PC-3 (cell line): Measurements from ENCODE around the gene VEGFC. TPM values are rescaled to one million over a fixed set of nuclear protein-coding genes. Genes with fewer than 3 reads are reported as not detected.

ENCODE experiments used
- ATAC-seq: fragments of 200-7000 bp; cut with Tn5 transposase; 2 replicates; pipeline ENCODE4 v1.9.1; 2020; ENCODE audit warnings: mild to moderate bottlenecking, moderate library complexity
- BruUV-seq: library from RNA; stranded (reverse); fragments of 400-500 nt; replicated peaks from 2 replicates; lab custom pipeline; 2021; lab: Mats Ljungman, UMichigan
- CTCF ChIA-PET: fragments of 300-600 bp; sonication (Branson Sonifier 250); formaldehyde crosslinking; loops from one replicate; lab custom pipeline; 2022; ENCODE audit warnings: antibody characterized with exemption; lab: Charles Lee
- POLR2A ChIA-PET: fragments of 300-600 bp; sonication (Branson Sonifier 250); formaldehyde crosslinking; loops from one replicate; lab custom pipeline; 2022; ENCODE audit warnings: antibody characterized with exemption; ENCODE audit not compliant: unreplicated experiment; lab: Charles Lee
- DNase-seq: peaks from one replicate; pipeline ENCODE4 v3.0.0-alpha.2; 2015
- H2AFZ ChIP-seq: fragments of 300-600 bp; sonication (generic); 2 replicates; pipeline ENCODE4 v1.6.0; 2016; ENCODE audit warnings: antibody characterized with exemption, low read length
- H3F3A ChIP-seq: fragments of 300-600 bp; sonication (generic); one replicate; pipeline ENCODE4 v1.6.0; 2017; ENCODE audit warnings: antibody characterized with exemption, low read length, control low read depth, mild to moderate bottlenecking; ENCODE audit not compliant: unreplicated experiment
- H3K27ac ChIP-seq: fragments of 300-600 bp; sonication (generic); 2 replicates; pipeline ENCODE4 v1.5.1; 2016; ENCODE audit warnings: mild to moderate bottlenecking, low read length
- H3K27me3 ChIP-seq: fragments of 300-600 bp; sonication (generic); 2 replicates; pipeline ENCODE4 v1.6.1; 2016; ENCODE audit warnings: low read length, mixed read lengths
- H3K36me3 ChIP-seq: fragments of 300-600 bp; sonication (generic); 2 replicates; pipeline ENCODE4 v1.6.1; 2016; ENCODE audit warnings: low read depth, mixed run types, low read length, mixed read lengths
- H3K4me1 ChIP-seq: fragments of 300-600 bp; sonication (generic); 2 replicates; pipeline ENCODE4 v1.5.1; 2016; ENCODE audit warnings: low read length; ENCODE audit not compliant: insufficient read depth
- H3K4me2 ChIP-seq: fragments of 300-600 bp; sonication (generic); 2 replicates; pipeline ENCODE4 v1.6.0; 2016; ENCODE audit warnings: low read length
- H3K4me3 ChIP-seq: fragments of 300-600 bp; sonication (generic); 2 replicates; pipeline ENCODE4 v1.5.1; 2016; ENCODE audit warnings: mild to moderate bottlenecking, low read length, mixed read lengths
- H3K79me2 ChIP-seq: fragments of 300-600 bp; sonication (generic); 2 replicates; pipeline ENCODE4 v1.6.1; 2017; ENCODE audit warnings: low read length, mixed read lengths
- H3K9ac ChIP-seq: fragments of 300-600 bp; sonication (generic); 2 replicates; pipeline ENCODE4 v1.6.0; 2016; ENCODE audit warnings: mild to moderate bottlenecking, low read length
- H3K9me2 ChIP-seq: fragments of 300-600 bp; sonication (generic); replicated peaks from 2 replicates; pipeline ENCODE4 v1.6.1; 2016; ENCODE audit warnings: mixed run types, low read length, mixed read lengths
- H3K9me3 ChIP-seq: fragments of 300-600 bp; sonication (generic); 2 replicates; pipeline ENCODE4 v1.6.1; 2016; ENCODE audit warnings: low read length, mixed read lengths
- H4K20me1 ChIP-seq: fragments of 300-600 bp; sonication (generic); 2 replicates; pipeline ENCODE4 v1.6.1; 2016; ENCODE audit warnings: low read length, mixed read lengths
- CTCF ChIP-seq: fragments of 300-600 bp; sonication (generic); conservative IDR thresholded peaks from 2 replicates; pipeline ENCODE4 v1.5.1; 2017; ENCODE audit warnings: antibody characterized with exemption, low read depth, mild to moderate bottlenecking, low read length
- EZH2 ChIP-seq: fragments of 300-600 bp; sonication (generic); IDR thresholded peaks from one replicate; pipeline ENCODE4 v1.6.1; 2017; ENCODE audit warnings: antibody characterized with exemption, mild to moderate bottlenecking, low read length; ENCODE audit not compliant: unreplicated experiment
- EZH2phosphoT487 ChIP-seq: fragments of 300-600 bp; sonication (generic); IDR thresholded peaks from 2 replicates; pipeline ENCODE4 v1.6.1; 2018; ENCODE audit warnings: mild to moderate bottlenecking, antibody characterized with exemption, low read length, borderline replicate concordance
- intact Hi-C: fragments of 100-400 bp; cut with micrococcal nuclease; formaldehyde crosslinking; loops from 2 replicates; pipeline ENCODE4 v1.9.0; 2023
- total RNA-seq: library from RNA; depleted of rRNA; stranded (reverse); fragments of >200 nt; gene quantifications from 2 replicates; pipeline ENCODE4 v1.2.3, GENCODE V29; 2014

Gene VEGFC
- total RNA-seq, 1 experiment from 2014 or later: 36.6 TPM

- H3K36me3 ChIP-seq: no peaks in the 10 kb centered on the region
- no peaks in the 10 kb centered on the region for H4K20me1 ChIP-seq
- no peak for TF ChIP-seq CTCF
- no peak for TF ChIP-seq EZH2phosphoT487
- no peak for TF ChIP-seq EZH2
- no peaks in the 10 kb centered on the region for H3F3A ChIP-seq
- H3K9me3 ChIP-seq: no peaks in the 10 kb centered on the region
- BruUV-seq: no TSS peak
- H3K4me1 ChIP-seq: peaks cover 32% of the 10 kb centered on the region
- no peak overlapping the region for H3K4me2 ChIP-seq
- H2AFZ ChIP-seq: no peak overlapping the region
- no peak for DNase-seq
- no peak overlapping the region for H3K27ac ChIP-seq
- ChIA-PET CTCF (no interaction called here), POLR2A (no interaction called here)
- H3K9ac ChIP-seq: no peak overlapping the region
- intact Hi-C loops: no loop called here
- no peaks in the 10 kb centered on the region for H3K27me3 ChIP-seq
- H3K79me2 ChIP-seq: no peaks in the 10 kb centered on the region
- H3K9me2 ChIP-seq: no peaks in the 10 kb centered on the region
- H3K4me3 ChIP-seq: no peak overlapping the region
- no peak for ATAC-seq
Measured at GRCh38 chr4:176833400-176834175, 40.9 kb upstream of the VEGFC start.

- Histone ChIP-seq H3K9ac (no peak overlapping the region), H3K4me3 (no peak overlapping the region), H3K9me3 (no peaks in the 10 kb centered on the region), H3K4me2 (no peak overlapping the region), H3K9me2 (no peaks in the 10 kb centered on the region), H4K20me1 (no peaks in the 10 kb centered on the region), H2AFZ (no peak overlapping the region), H3K27me3 (no peaks in the 10 kb centered on the region), H3K79me2 (no peaks in the 10 kb centered on the region), H3K27ac (no peak overlapping the region), H3K4me1 (peaks cover 6% of the 10 kb centered on the region), H3K36me3 (no peaks in the 10 kb centered on the region), H3F3A (no peaks in the 10 kb centered on the region)
- CTCF ChIA-PET: no interaction called here
- TF ChIP-seq EZH2phosphoT487 (no peak), EZH2 (no peak)
- POLR2A ChIA-PET: no interaction called here
- intact Hi-C loops: no loop called here
- ATAC-seq (no peak), DNase-seq (no peak)
- no TSS peak for BruUV-seq
Measured at GRCh38 chr4:176830971-176831370, 38.2 kb upstream of the VEGFC start.

- POLR2A ChIA-PET: no interaction called here
- no peaks in the 10 kb centered on the region for H3F3A ChIP-seq
- no peaks in the 10 kb centered on the region for H3K9me2 ChIP-seq
- H3K9me3 ChIP-seq: no peaks in the 10 kb centered on the region
- H2AFZ ChIP-seq: no peak overlapping the region
- H3K79me2 ChIP-seq: no peaks in the 10 kb centered on the region
- intact Hi-C loops: no loop called here
- ATAC-seq: no peak
- CTCF ChIA-PET: no interaction called here
- H3K27me3 ChIP-seq: no peaks in the 10 kb centered on the region
- no peaks in the 10 kb centered on the region for H3K4me1 ChIP-seq
- H3K4me2 ChIP-seq: no peak overlapping the region
- H3K27ac ChIP-seq: no peak overlapping the region
- no peak overlapping the region for H3K9ac ChIP-seq
- no peaks in the 10 kb centered on the region for H3K36me3 ChIP-seq
- H3K4me3 ChIP-seq: no peak overlapping the region
- BruUV-seq: no TSS peak
- no peak for DNase-seq
- TF ChIP-seq EZH2: no peak
- no peak for TF ChIP-seq CTCF
- no peak for TF ChIP-seq EZH2phosphoT487
- no peaks in the 10 kb centered on the region for H4K20me1 ChIP-seq
Measured at GRCh38 chr4:176825586-176825985, 32.9 kb upstream of the VEGFC start.
